MCF 10A (cell line): ENCODE data around the gene LRP3. TPM values are rescaled to one million over a fixed set of nuclear protein-coding genes. Genes with fewer than 3 reads are reported as not detected.

Experiments
- BruUV-seq: library from RNA; stranded (reverse); fragments of 400-500 nt; replicated peaks from 2 replicates; lab custom pipeline; 2021; lab: Mats Ljungman, UMichigan
- CTCF ChIA-PET: fragments of 300-600 bp; sonication (Branson Sonifier 250); formaldehyde crosslinking; extraction: SDS; loops from one replicate; lab custom pipeline; 2021; ENCODE audit warnings: antibody characterized with exemption, inconsistent platforms; lab: Yijun Ruan, JAX
- POLR2A ChIA-PET: fragments of 300-600, 350-650 bp; sonication (Branson Sonifier 250); formaldehyde crosslinking; extraction: SDS; loops from one replicate; lab custom pipeline; 2020; ENCODE audit warnings: antibody characterized with exemption, inconsistent platforms; lab: Yijun Ruan, JAX
- DNase-seq: peaks from one replicate; pipeline ENCODE4 v3.0.0-alpha.2; 2018; ENCODE audit not compliant: unreplicated experiment
- H3K27ac Mint-ChIP-seq: one replicate; pipeline ENCODE4 v1.8.0; 2022; ENCODE audit warnings: mild to moderate bottlenecking, low read depth, mixed read lengths; ENCODE audit not compliant: unreplicated experiment
- H3K27me3 Mint-ChIP-seq: one replicate; pipeline ENCODE4 v1.8.0; 2022; ENCODE audit warnings: mixed read lengths; ENCODE audit not compliant: insufficient read depth, unreplicated experiment
- H3K36me3 Mint-ChIP-seq: one replicate; pipeline ENCODE4 v1.8.0; 2022; ENCODE audit warnings: mild to moderate bottlenecking, moderate library complexity, mixed read lengths; ENCODE audit not compliant: insufficient read depth, unreplicated experiment
- H3K4me1 Mint-ChIP-seq: one replicate; pipeline ENCODE4 v1.8.0; 2022; ENCODE audit warnings: mixed read lengths; ENCODE audit not compliant: insufficient read depth, unreplicated experiment
- H3K4me3 Mint-ChIP-seq: one replicate; pipeline ENCODE4 v1.8.0; 2022; ENCODE audit warnings: mild to moderate bottlenecking, moderate library complexity, mixed read lengths; ENCODE audit not compliant: unreplicated experiment
- H3K9me3 Mint-ChIP-seq: one replicate; pipeline ENCODE4 v1.8.0; 2022; ENCODE audit warnings: mixed read lengths; ENCODE audit not compliant: unreplicated experiment
- CTCF ChIP-seq: fragments of 200-600 bp; IDR thresholded peaks from one replicate; pipeline ENCODE4 v1.8.0; 2022; ENCODE audit warnings: antibody characterized with exemption, mild to moderate bottlenecking; ENCODE audit not compliant: unreplicated experiment
- intact Hi-C: fragments of 100-400 bp; cut with micrococcal nuclease; formaldehyde crosslinking; loops from 2 replicates; pipeline ENCODE4 v1.14.1; 2022
- total RNA-seq: library from RNA; stranded (reverse); gene quantifications from 2 replicates; pipeline ENCODE4 v1.2.3, GENCODE V29; 2022

LRP3 gene
- total RNA-seq, 1 experiment from 2014 or later = 7.7 TPM

DNA sequence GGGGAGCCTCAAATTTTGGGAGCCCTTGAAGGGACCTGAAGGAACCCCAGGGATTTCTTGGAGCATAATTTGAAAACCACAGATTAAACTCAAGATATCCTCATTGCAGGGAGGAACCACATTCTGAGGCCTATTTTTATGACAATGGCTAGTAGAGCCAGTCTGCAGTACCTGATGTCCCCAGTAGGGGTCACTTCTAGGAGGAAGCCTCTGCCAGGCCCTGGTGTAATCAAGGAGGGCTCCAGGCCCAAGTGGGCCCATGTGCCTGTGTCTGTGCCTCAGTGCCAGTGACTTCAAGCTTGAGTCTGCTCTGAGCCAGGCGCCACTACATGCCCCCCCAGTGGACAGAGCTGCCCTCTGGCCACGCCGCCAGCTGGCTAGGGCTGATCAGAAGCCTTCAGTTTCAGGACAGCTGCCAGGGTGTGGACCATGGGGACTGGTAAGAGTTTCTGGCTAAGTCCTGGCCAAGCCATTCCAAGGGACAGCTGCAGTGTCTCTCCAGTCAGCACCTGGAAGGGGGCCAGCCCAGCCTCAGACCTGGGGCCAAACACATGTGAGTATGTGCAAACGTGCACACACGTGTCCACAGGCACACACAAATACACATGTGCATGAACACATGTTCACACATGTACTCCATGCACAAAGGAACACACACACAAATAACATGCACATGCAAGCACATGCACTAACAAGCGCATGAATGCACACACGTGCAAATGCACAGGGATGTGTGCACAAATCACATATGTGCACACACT is 52.0 kb downstream of the LRP3 start:
- ChIA-PET CTCF (interaction anchor here (0.5 to 19.0 kb wide), 21 partner anchors 10 to 532 kb away, joined by 3 to 530 read pairs (median 4); partner anchors contain the start of gene CEBPA), POLR2A (interaction anchor here (1.4 kb wide), 1 partner anchor 105 kb away, joined by 5 read pairs; no protein-coding TSS in a partner anchor)
- peak; percentile 74 for TF ChIP-seq CTCF
- peaks cover 9% of the 10 kb centered on the region for H3K27me3 Mint-ChIP-seq
- H3K27ac Mint-ChIP-seq = no peak overlapping the region
- no peak for DNase-seq
- H3K9me3 Mint-ChIP-seq = no peaks in the 10 kb centered on the region
- no peaks in the 10 kb centered on the region for H3K36me3 Mint-ChIP-seq
- H3K4me1 Mint-ChIP-seq = no peaks in the 10 kb centered on the region
- intact Hi-C loops = no loop called here
- H3K4me3 Mint-ChIP-seq = no peak overlapping the region
- BruUV-seq = no TSS peak

DNA sequence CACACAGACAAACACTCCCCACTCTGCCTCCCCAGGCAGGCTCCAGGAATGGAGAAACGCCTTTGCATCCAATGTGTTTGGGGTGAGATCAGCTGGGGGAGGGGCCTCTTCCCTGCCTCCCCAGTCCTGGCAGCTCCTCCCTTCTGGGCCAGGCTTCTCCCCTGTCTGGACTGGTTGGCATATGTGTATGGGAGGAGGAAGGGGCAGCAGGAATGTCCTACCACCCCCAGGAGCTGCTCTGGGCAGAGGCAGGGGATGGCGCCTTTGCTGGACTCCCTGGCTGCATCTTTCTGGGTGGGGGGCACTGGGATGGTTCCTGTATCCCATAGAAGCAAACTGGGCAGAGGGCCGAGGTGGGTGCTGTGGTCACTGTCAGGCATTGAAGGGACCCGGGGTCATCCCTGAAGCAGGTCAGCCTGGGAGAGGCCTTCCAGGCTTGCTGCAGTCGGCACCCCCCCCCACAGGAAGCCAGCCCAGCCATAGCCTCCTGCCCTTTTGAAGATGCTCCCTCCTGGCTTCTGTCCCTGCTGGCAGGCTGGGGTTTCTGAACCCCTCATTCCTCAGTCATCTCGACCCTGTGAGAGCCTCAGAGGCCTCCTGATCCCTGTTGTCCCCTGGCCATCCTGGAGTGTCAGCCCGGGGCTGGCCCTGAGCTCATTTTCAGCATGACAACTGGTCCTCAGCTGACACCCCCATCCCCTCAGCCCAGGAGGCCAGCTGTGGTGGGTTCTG is 52.7 kb downstream of the LRP3 start:
- no peaks in the 10 kb centered on the region for H3K4me1 Mint-ChIP-seq
- no peaks in the 10 kb centered on the region for H3K9me3 Mint-ChIP-seq
- TF ChIP-seq CTCF = no peak
- no TSS peak for BruUV-seq
- no peak for DNase-seq
- no peak overlapping the region for H3K27ac Mint-ChIP-seq
- intact Hi-C loops = no loop called here
- H3K4me3 Mint-ChIP-seq = no peak overlapping the region
- ChIA-PET CTCF (interaction anchor here (0.5 to 19.0 kb wide), 19 partner anchors 9 to 531 kb away, joined by 3 to 530 read pairs (median 3); partner anchors contain the start of gene CEBPA), POLR2A (interaction anchor here (1.4 kb wide), 1 partner anchor 104 kb away, joined by 5 read pairs; no protein-coding TSS in a partner anchor)
- H3K36me3 Mint-ChIP-seq = no peaks in the 10 kb centered on the region
- H3K27me3 Mint-ChIP-seq = peaks cover 9% of the 10 kb centered on the region

GRCh38 chr19:33247441-33247819 is 53.3 kb downstream of the LRP3 start:
- no peak overlapping the region for H3K27ac Mint-ChIP-seq
- no peak overlapping the region for H3K4me3 Mint-ChIP-seq
- no peaks in the 10 kb centered on the region for H3K9me3 Mint-ChIP-seq
- H3K27me3 Mint-ChIP-seq = peaks cover 9% of the 10 kb centered on the region
- no peak for TF ChIP-seq CTCF
- ChIA-PET CTCF (interaction anchor here (0.6 to 19.0 kb wide), 4 partner anchors 56 to 1102 kb away, joined by 3 to 530 read pairs (median 8); partner anchors contain the start of gene CEBPA), POLR2A (interaction anchor here (1.4 kb wide), 1 partner anchor 103 kb away, joined by 5 read pairs; no protein-coding TSS in a partner anchor)
- intact Hi-C loops = no loop called here
- no peaks in the 10 kb centered on the region for H3K36me3 Mint-ChIP-seq
- H3K4me1 Mint-ChIP-seq = no peaks in the 10 kb centered on the region
- BruUV-seq = no TSS peak
- DNase-seq = no peak

DNA sequence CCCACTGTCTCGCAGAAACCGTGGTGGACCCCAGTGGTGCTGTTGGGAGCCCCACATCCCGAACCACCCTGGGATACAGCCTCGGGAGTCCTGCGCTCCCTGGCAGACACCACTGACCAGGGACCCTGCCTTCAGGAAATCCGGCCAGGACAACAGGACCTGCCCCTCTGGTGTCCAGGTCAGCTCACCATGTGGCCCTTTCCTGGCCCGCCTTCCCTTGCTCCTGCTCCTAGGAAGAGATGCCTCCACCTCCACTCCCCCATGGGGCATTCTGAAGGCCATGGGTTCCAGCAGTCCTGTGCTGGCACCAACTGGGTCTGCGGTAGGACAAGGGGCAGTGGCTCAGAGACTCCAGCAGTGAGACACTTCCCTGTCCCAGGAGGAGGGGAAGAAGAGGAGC is 54.0 kb downstream of the LRP3 start:
- DNase-seq = no peak
- H3K36me3 Mint-ChIP-seq = no peaks in the 10 kb centered on the region
- H3K9me3 Mint-ChIP-seq = no peaks in the 10 kb centered on the region
- no peak overlapping the region for H3K4me3 Mint-ChIP-seq
- no peaks in the 10 kb centered on the region for H3K4me1 Mint-ChIP-seq
- POLR2A ChIA-PET = no interaction called here
- no peak for TF ChIP-seq CTCF
- intact Hi-C loops = no loop called here
- peaks cover 9% of the 10 kb centered on the region for H3K27me3 Mint-ChIP-seq
- BruUV-seq = no TSS peak
- no peak overlapping the region for H3K27ac Mint-ChIP-seq
- CTCF ChIA-PET = interaction anchor here (0.6 to 19.0 kb wide), 3 partner anchors 159 to 1102 kb away, joined by 4 to 530 read pairs (median 6); partner anchors contain the start of gene GPATCH1
